Mesothelial cell of epicardium (in vitro differentiated cells): Measurements from ENCODE around the gene PMVK. TPM values are rescaled to one million over a fixed set of nuclear protein-coding genes. Genes with fewer than 3 reads are reported as not detected.

ENCODE experiments used
- DNase-seq, 2 experiments: peaks; one replicate each; pipeline ENCODE4 v3.0.0; 2021; ENCODE audit warnings: low spot score in 2 of 2; ENCODE audit not compliant: unreplicated experiment in 2 of 2
- H3K27ac Mint-ChIP-seq: 2 replicates; pipeline ENCODE4 v1.8.0; 2021; ENCODE audit warnings: mixed read lengths
- H3K27me3 Mint-ChIP-seq: 2 replicates; pipeline ENCODE4 v1.8.0; 2021; ENCODE audit warnings: low read depth, mixed read lengths
- H3K36me3 Mint-ChIP-seq: 2 replicates; pipeline ENCODE4 v1.8.0; 2021; ENCODE audit warnings: mixed read lengths
- H3K4me1 Mint-ChIP-seq: 2 replicates; pipeline ENCODE4 v1.8.0; 2021; ENCODE audit warnings: mixed read lengths
- H3K4me3 Mint-ChIP-seq: 2 replicates; pipeline ENCODE4 v1.8.0; 2021; ENCODE audit warnings: mild to moderate bottlenecking, moderate library complexity, mixed read lengths
- H3K9me3 Mint-ChIP-seq: 2 replicates; pipeline ENCODE4 v1.8.0; 2021; ENCODE audit warnings: mixed read lengths
- CTCF ChIP-seq: fragments of 200-600 bp; sonication (generic); IDR thresholded peaks from one replicate; pipeline ENCODE4 v1.5.0; 2021; ENCODE audit warnings: antibody characterized with exemption; ENCODE audit not compliant: unreplicated experiment
- total RNA-seq: library from RNA; stranded (reverse); gene quantifications from 3 replicates; pipeline ENCODE4 v1.2.1, GENCODE V29; 2021

The PMVK gene
- total RNA-seq, 1 donor from 2014 or later, result 20.5 TPM

DNA sequence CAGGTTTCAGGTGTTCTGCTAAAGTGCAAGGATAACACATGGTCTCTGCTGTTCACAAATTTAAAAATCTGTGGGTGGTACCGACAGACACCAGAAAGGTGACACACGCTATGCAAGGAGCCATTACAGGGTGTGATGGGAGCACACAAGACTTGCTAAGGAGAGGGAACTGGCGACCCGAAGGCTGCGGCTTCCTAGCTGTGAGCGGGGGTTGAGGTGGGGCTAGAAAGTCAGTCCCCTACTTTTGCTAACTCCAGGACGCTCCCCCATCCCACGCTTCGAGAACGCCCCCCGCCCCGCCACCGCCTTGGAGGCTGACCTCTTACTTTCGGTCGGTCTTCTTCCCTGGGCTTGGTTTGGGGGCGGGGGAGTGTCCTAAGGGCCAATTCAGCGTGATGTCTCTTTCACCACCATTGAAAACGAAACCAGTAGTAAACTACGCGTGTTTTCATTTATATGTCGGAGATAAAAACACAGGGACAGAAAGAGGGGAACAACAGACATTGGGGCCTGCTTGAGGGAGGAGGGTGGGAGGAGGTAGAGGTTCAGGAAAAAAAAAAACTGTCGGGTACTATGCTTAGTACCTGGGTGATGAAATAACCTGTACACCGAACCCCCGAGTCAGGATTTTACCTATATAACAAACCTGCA, 39.0 kb upstream of the PMVK start:
- H3K4me3 Mint-ChIP-seq, result no peak overlapping the region
- no peaks in the 10 kb centered on the region for H3K27me3 Mint-ChIP-seq
- peaks cover 9% of the 10 kb centered on the region for H3K36me3 Mint-ChIP-seq
- H3K4me1 Mint-ChIP-seq, result peaks cover 28% of the 10 kb centered on the region
- no peak overlapping the region for H3K27ac Mint-ChIP-seq
- DNase-seq, result no peak
- no peaks in the 10 kb centered on the region for H3K9me3 Mint-ChIP-seq
- TF ChIP-seq CTCF, result no peak

GRCh38 chr1:154974808-154975408, 38.4 kb upstream of the PMVK start:
- no peaks in the 10 kb centered on the region for H3K27me3 Mint-ChIP-seq
- peaks cover 31% of the 10 kb centered on the region for H3K4me1 Mint-ChIP-seq
- DNase-seq, result peak; percentile 91 to 95
- TF ChIP-seq CTCF, result no peak
- H3K27ac Mint-ChIP-seq, result no peak overlapping the region
- H3K4me3 Mint-ChIP-seq, result no peak overlapping the region
- no peaks in the 10 kb centered on the region for H3K9me3 Mint-ChIP-seq
- peaks cover 9% of the 10 kb centered on the region for H3K36me3 Mint-ChIP-seq

- TF ChIP-seq CTCF, result no peak
- peaks cover 37% of the 10 kb centered on the region for H3K4me1 Mint-ChIP-seq
- H3K27me3 Mint-ChIP-seq, result no peaks in the 10 kb centered on the region
- DNase-seq, result peak; percentile 92 to 96
- H3K27ac Mint-ChIP-seq, result no peak within 1 kb of the TSS
- H3K36me3 Mint-ChIP-seq, result peaks cover 5% of the 10 kb centered on the region
- H3K4me3 Mint-ChIP-seq, result no peak within 1 kb of the TSS
- H3K9me3 Mint-ChIP-seq, result no peaks in the 10 kb centered on the region
Measured at GRCh38 chr1:154974102-154974807, 37.7 kb upstream of the PMVK start, which contains the start of gene CKS1B. CKS1B (plus strand) TSS chr1:154974681; CDS start chr1:154974746, 65 bp downstream.

DNA sequence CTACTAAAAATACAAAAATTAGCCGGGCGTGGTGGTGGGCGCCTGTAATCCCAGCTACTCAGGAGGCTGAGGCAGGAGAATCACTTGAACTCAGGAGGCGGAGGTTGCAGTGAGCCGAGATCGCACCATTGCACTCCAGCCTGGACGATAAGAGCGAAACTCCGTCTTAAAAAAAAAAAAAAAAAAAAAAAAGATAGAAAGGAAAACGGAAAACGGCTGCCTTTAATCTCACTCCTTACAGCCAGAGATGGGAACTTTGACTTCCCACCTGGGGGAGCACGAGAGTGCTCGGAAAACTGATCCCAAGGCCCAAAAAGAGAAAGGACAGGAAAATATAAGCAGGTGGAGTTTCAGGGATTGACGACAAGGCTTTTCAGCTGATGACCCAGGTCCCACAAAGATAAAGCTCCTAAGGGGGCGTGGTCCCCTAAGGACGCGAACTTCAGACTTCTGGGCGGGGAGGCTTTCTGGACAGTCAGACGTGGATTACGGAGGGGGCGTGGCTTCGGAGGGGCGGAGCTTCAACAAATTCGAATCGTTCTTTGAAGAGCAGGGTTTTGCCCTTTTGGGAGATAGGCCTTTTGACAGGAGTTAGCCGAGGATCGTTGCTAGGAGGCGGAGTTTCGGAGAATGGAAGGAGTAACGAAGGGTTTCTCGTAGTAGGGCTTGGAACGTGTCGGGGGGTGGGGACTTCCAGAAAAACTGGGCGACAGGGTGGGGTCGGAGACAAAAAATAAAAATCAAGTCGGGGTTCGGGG, 37.0 kb upstream of the PMVK start:
- Mint-ChIP-seq H3K27me3 (no peaks in the 10 kb centered on the region), H3K9me3 (no peaks in the 10 kb centered on the region), H3K27ac (no peak overlapping the region), H3K4me3 (no peak overlapping the region), H3K36me3 (peaks cover 2% of the 10 kb centered on the region), H3K4me1 (peaks cover 42% of the 10 kb centered on the region)
- peak; percentile 84 to 94 for DNase-seq
- no peak for TF ChIP-seq CTCF

DNA sequence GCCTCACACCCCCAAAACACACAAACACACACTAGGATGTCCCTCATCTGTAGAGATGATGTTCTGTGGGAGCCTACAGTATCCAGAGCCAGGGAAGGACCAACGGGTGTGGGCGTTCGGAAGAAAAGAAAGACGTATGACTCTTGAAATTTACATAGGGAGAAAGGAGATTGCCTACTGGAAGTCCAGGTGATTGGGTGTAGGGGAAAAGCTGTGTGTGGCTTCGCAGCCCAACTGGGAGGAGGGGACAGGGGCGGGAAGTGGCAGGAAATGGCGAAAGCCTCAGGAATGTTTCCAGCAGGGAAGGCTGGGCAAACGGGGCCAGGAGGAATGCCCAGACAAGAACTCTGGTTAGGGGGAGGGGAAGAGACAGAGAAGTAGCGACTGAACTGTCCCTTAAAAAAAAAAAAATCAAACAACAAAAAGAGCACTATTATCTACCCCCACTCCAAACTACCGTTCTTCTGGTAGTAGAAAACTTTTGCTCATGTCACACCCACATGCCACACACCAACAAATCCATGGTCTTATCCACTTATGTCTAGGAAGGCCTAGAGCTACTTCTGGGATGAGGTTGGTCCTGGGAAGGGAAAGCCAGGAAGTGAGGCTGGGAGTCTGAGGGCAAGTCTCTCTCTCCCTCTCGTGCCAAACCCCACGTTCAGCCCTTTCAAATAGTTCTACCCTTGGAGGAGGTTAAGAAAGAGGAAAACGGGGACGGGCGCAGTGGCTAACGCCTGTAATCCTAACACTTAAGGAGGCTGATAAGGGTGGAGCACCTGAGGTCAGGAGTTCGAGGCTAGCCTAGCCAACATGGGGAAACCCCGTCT, 36.2 kb upstream of the PMVK start:
- TF ChIP-seq CTCF, result no peak
- no peak overlapping the region for H3K4me3 Mint-ChIP-seq
- no peaks in the 10 kb centered on the region for H3K27me3 Mint-ChIP-seq
- H3K9me3 Mint-ChIP-seq, result no peaks in the 10 kb centered on the region
- H3K36me3 Mint-ChIP-seq, result peaks cover 5% of the 10 kb centered on the region
- H3K4me1 Mint-ChIP-seq, result peaks cover 43% of the 10 kb centered on the region
- no peak overlapping the region for H3K27ac Mint-ChIP-seq
- peak in 1 of 2 experiments; percentile 61 for DNase-seq
